NCI-H146 treated with DMSO at 0.1 percent for 48 hours (cell line): ENCODE measurements around the gene ALKAL2.

Source experiments
- DNase-seq: peaks from one replicate; lab custom pipeline; 2025; ENCODE audit not compliant: unreplicated experiment; lab: John Stamatoyannopoulos, UW

Gene ALKAL2

GRCh38 chr2:248724-249123 is 39.2 kb downstream of the ALKAL2 start:
- no peak for DNase-seq

- DNase-seq = peak; percentile 7
Observed at GRCh38 chr2:246489-247144, 41.3 kb downstream of the ALKAL2 start.

- DNase-seq = no peak
Observed at GRCh38 chr2:244547-244946, 43.3 kb downstream of the ALKAL2 start.

- no peak for DNase-seq
Observed at GRCh38 chr2:238869-239268, 49.0 kb downstream of the ALKAL2 start.

- no peak for DNase-seq
Observed at GRCh38 chr2:238431-238830, 49.5 kb downstream of the ALKAL2 start.

GRCh38 chr2:237878-238277 is 50.0 kb downstream of the ALKAL2 start:
- no peak for DNase-seq

- no peak for DNase-seq
Observed at GRCh38 chr2:236993-237539, 50.8 kb downstream of the ALKAL2 start.

- DNase-seq = no peak
Observed at GRCh38 chr2:234421-234820, 53.5 kb downstream of the ALKAL2 start.

- DNase-seq = no peak
Observed at GRCh38 chr2:233030-233429, 54.9 kb downstream of the ALKAL2 start.

- no peak for DNase-seq
Observed at GRCh38 chr2:231521-232185, 56.2 kb downstream of the ALKAL2 start.
